Sigmoid colon (tissue), 4 donors: ENCODE results near the gene CEP85.

Source experiments
- CTCF ChIP-seq, 4 experiments: fragments of 450-650 bp in 3 of 4; fragments of 200-600 bp in 1 of 4; IDR thresholded peaks; one replicate each; pipeline ENCODE4 v1.5.1; 2016 to 2019; ENCODE audit warnings: antibody characterized with exemption in 4 of 4, mild to moderate bottlenecking in 3 of 4, moderate library complexity in 2 of 4
- EP300 ChIP-seq, 4 donors: sonication (generic); formaldehyde crosslinking; IDR thresholded peaks; one replicate each; pipeline ENCODE4 v1.6.1; 2017; ENCODE audit warnings: antibody characterized with exemption in 4 of 4
- POLR2A ChIP-seq, 2 donors: fragments of 450-650 bp; IDR thresholded peaks; one replicate each; pipeline ENCODE4 v1.6.1; 2016; ENCODE audit warnings: antibody characterized with exemption in 2 of 2, mild to moderate bottlenecking in 2 of 2, moderate library complexity in 2 of 2
- POLR2AphosphoS5 ChIP-seq, 4 donors: sonication (generic); formaldehyde crosslinking; IDR thresholded peaks; one replicate each; pipeline ENCODE4 v1.6.1; 2017; ENCODE audit warnings: antibody characterized with exemption in 4 of 4

- no peak for TF ChIP-seq CTCF (IDR thresholded peaks at IDR 0.05)
- no peak for TF ChIP-seq POLR2A (IDR thresholded peaks at IDR 0.05)
- TF ChIP-seq POLR2AphosphoS5 (IDR thresholded peaks at IDR 0.05) = no peak
- TF ChIP-seq EP300 (IDR thresholded peaks at IDR 0.05) = no peak
Observed at GRCh38 chr1:26323382-26323781, 89.4 kb downstream of the CEP85 start.
